GM18502 (cell line): ENCODE data around the gene CNTD1.
"Not testable (repeated sequence)": the region's sequence is repeated elsewhere in the genome, so short reads cannot be mapped to it uniquely, and the experiment has no call there.

Source experiments
- ATAC-seq: cut with Tn5 transposase; IDR thresholded peaks from one replicate; pipeline ENCODE4 v1.9.1; 2021; ENCODE audit warnings: mild to moderate bottlenecking; ENCODE audit not compliant: unreplicated experiment, poor library complexity

Gene CNTD1

GRCh38 chr17:42844761-42845555 lies 46.3 kb downstream of the CNTD1 start:
- ATAC-seq: no peak

DNA sequence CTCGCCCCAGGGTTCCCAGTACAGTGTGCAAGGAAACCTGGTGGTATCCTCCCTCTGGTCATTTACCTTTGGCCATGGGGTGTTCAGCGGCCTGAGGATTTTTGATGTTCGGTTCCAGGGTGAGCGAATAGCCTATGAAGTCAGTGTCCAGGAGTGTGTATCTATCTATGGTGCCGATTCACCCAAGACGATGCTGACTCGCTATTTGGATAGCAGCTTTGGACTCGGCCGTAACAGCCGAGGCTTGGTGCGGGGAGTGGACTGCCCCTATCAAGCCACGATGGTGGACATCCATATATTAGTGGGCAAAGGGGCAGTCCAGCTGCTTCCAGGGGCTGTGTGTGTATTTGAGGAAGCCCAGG lies 46.9 kb downstream of the CNTD1 start:
- no peak for ATAC-seq

GRCh38 chr17:42845918-42846593 lies 47.4 kb downstream of the CNTD1 start:
- no peak for ATAC-seq

GRCh38 chr17:42846594-42847280 lies 48.1 kb downstream of the CNTD1 start:
- ATAC-seq: no peak

DNA sequence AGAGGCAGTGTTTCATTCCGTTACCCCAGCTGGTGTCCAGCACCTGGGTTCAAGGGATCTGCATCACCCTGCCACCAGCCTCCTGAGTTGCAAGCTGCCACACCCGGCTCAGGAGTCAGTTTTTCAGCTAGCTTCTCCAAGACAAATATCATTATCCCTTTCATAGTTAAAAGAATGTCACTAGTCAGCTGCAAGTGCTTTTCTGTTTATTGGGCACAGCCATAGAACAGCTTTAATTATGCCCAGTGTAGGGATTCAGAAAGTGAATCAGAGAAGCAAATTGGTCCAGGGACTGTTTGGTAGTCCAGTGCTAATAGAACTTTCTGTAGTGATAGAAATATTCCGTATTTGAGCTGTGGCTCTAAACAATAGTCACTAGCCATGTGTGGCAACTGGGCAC lies 49.4 kb downstream of the CNTD1 start:
- ATAC-seq: no peak

DNA sequence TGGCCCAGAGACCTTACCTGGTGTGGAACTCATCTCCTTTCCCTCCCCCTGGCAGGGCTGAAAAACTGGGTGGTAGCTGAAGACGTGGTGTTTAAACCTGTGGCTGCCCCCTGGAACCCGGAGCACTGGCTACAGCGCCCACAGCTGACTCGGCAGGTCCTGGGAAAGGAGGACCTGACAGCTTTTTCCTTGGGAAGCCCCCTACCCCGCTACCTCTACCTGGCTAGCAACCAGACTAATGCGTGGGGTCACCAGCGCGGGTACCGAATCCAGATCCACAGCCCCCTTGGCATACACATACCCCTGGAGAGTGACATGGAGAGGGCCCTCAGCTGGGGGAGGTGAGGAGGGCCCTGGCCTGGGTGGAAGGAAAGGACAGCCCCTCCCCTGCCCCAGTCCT lies 50.4 kb downstream of the CNTD1 start:
- no peak for ATAC-seq

- ATAC-seq: no peak
These were observed 51.0 kb downstream of the CNTD1 start for GRCh38 chr17:42849451-42850181.

- ATAC-seq: no peak
These were observed 52.3 kb downstream of the CNTD1 start, which contains the start of gene AOC3 for GRCh38 chr17:42850954-42851353. TSS of gene AOC3 (plus strand) at chr17:42851199. CDS start at chr17:42851344, 145 bp downstream.

- not testable (repeated sequence) for ATAC-seq
These were observed 52.9 kb downstream of the CNTD1 start for GRCh38 chr17:42851371-42852240.

GRCh38 chr17:42852351-42852750 lies 53.7 kb downstream of the CNTD1 start:
- ATAC-seq: no peak

- ATAC-seq: no peak
These were observed 54.3 kb downstream of the CNTD1 start for GRCh38 chr17:42853004-42853403.

DNA sequence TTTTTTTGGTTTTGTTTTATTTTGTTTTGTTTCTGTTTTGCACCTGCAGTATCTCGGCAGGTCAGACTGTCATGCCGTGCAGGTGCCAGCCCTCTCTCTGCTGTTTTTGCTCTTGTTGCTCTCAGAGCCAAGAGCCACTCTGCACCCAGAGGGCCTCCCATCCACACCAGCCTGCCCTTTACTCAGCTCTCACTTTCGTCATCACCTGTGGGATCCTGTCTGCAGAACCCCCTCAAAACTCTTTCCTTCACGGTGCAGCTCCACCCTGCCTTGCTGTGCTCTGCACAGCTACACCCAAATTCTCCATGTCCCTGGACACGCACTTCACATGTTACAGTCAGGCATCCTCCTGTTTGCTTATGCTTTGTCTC lies 54.9 kb downstream of the CNTD1 start:
- no peak for ATAC-seq

DNA sequence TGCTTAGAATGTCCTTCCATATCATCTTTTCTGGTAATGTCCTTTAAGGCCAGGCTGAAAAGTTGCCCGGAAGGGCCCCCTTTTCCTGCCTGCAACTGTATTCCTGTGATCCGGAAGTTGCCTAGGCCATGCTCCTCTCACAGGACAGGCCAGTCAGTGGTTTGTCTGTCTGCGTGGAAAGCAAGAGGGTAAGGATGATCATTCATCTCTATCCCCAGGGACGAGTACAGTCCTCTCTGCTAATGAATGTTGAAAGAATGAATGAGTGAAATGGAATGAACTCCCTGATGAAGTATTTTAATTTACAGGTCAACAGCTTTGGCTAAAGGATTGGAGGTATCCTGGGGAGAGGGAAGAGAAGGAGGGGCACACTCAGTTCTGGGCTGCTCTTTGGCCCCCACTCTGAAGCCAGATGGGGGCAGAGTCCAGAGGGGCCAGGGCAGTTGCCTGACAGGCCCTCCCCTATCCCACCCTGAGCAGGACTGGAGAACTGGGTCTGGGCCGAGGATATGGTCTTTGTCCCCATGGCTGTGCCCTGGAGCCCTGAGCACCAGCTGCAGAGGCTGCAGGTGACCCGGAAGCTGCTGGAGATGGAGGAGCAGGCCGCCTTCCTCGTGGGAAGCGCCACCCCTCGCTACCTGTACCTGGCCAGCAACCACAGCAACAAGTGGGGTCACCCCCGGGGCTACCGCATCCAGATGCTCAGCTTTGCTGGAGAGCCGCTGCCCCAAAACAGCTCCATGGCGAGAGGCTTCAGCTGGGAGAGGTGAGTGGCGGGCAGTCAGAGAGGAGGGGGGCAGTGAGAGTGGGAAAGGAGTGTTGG lies 55.5 kb downstream of the CNTD1 start:
- no peak for ATAC-seq

- no peak for ATAC-seq
These were observed 56.5 kb downstream of the CNTD1 start for GRCh38 chr17:42855048-42855596.

DNA sequence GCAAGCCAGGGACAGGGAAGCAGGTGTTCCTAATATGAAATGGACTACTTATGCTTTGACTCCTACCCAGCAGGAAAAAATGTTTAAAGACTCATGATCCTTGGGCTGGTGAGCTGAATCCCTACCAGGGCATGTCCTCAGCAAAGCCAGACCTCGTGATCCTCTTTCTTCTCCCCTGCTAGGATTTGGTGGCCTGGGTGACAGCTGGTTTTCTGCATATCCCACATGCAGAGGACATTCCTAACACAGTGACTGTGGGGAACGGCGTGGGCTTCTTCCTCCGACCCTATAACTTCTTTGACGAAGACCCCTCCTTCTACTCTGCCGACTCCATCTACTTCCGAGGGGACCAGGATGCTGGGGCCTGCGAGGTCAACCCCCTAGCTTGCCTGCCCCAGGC lies 57.4 kb downstream of the CNTD1 start:
- not testable (repeated sequence) for ATAC-seq

DNA sequence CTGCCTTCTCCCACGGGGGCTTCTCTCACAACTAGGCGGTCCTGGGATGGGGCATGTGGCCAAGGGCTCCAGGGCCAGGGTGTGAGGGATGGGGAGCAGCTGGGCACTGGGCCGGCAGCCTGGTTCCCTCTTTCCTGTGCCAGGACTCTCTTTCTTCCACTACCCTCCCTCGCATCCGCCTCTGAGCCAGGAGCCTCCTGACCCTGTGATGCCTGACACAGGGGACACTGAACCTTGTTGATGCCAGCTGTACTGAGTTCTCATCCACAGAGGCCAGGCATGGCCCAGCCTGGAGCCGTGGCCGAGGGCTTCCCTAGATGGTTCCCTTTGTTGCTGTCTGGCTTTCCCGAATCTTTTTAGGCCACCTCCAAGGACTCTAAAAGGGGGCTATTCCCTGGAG lies 57.9 kb downstream of the CNTD1 start:
- not testable (repeated sequence) for ATAC-seq

DNA sequence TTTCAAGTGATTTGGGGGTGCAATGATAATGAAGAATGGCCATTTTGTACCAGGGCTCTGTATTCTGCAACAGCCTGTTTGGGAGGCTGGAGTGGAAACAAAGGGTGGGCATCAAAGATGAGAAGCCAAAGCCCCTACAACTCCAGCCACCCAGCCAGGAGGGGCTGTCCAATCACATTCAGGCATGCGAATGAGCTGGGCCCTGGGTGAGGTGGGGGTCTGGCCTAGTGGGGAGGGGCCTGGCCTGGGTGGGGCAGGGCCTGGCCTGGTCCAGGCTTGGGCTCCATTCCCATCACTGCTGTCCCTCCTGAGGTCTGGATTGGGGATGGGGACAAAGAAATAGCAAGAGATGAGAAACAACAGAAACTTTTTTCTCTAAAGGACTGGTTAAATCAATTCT lies 58.7 kb downstream of the CNTD1 start:
- no peak for ATAC-seq
